ENCODE results near the gene UBE2N. TPM values are rescaled to one million over a fixed set of nuclear protein-coding genes. Genes with fewer than 3 reads are reported as not detected.
A peak's percentile ranks its signal among the peaks of the same experiment; 100 is the strongest.
"Not testable (repeated sequence)": the region's sequence is repeated elsewhere in the genome, so short reads cannot be mapped to it uniquely, and the experiment has no call there.

Gene UBE2N
- total RNA-seq, 1 donor from 2014 or later, result 116 TPM

- H3K79me2 ChIP-seq (ENCODE audit: low read depth), result peaks cover 82% of the 10 kb centered on the region
- H2AFZ ChIP-seq (replicated peaks), result no peak overlapping the region
- no peaks in the 10 kb centered on the region for H3K27me3 ChIP-seq
- peaks cover 23% of the 10 kb centered on the region for H3K4me1 ChIP-seq
- no peaks in the 10 kb centered on the region for H3K27me3 Mint-ChIP-seq (ENCODE audit: insufficient read depth, low read depth)
- no peaks in the 10 kb centered on the region for H3K36me3 ChIP-seq
- H3K4me2 ChIP-seq, result peak overlapping the region; percentile 78
- H3K4me1 Mint-ChIP-seq, result peaks cover 32% of the 10 kb centered on the region
- peak overlapping the region; percentile 98 for H3K9ac ChIP-seq
- peak overlapping the region; percentile 97 for H3K4me3 Mint-ChIP-seq
- H4K20me1 ChIP-seq (ENCODE audit: low read depth), result peaks cover 59% of the 10 kb centered on the region
- no peak for DNase-seq (ENCODE audit: low spot score)
- no peak overlapping the region for H3K27ac ChIP-seq
- H3K36me3 Mint-ChIP-seq, result peaks cover 18% of the 10 kb centered on the region
- TF ChIP-seq EZH2 (IDR thresholded peaks at IDR 0.05) (no peak), EZH2phosphoT487 (IDR thresholded peaks at IDR 0.05) (no peak), CTCF (IDR thresholded peaks at IDR 0.05) (no peak)
- peak overlapping the region; percentile 93 for H3K4me3 ChIP-seq
- H3K9me3 Mint-ChIP-seq, result peaks cover 5% of the 10 kb centered on the region
- peak overlapping the region; percentile 94 for H3K27ac Mint-ChIP-seq
- peaks cover 7% of the 10 kb centered on the region for H3F3A ChIP-seq (ENCODE audit: low read depth)
- H3K9me3 ChIP-seq (ENCODE audit: low read depth), result no peaks in the 10 kb centered on the region
Observed at GRCh38 chr12:93440043-93440835, 1.5 kb downstream of the UBE2N start.

DNA sequence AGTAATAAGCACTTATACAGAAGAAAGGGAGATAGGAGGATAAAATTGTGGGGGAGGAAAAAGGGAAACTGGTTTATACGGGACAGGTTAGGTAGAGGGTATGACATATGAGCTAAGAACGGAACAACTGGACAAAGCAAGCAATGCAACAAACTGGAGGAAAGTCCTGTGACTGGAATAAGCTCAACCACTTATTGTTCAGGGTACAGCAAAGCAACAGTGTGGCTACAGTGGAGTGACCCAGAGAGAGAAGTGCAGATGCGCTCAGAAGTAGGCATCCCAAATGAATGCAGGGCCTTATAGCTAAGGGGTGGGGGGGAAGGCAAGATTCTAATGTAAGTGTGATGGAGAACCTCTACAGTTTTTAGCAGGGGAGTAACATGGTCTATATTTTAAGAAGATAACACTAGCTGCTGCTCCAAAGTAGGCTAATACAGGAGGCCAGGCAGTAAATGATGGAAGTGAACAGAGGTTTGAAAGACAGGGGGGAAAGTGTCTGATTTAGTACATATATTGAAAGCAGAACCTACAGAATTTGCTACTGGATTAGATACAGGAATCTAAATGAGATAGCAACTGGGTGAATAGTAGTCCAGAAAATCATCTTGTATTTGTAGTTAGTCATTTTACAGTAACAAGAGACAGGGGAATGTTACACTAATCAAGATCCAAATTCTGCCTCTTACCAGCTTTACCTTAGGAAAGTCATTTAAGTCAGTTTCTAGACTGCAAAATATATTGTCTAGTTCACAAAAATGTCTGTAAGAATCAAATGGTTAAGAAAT, 3.3 kb downstream of the UBE2N start:
- Histone ChIP-seq H3K9me3 (ENCODE audit: low read depth) (no peaks in the 10 kb centered on the region), H4K20me1 (ENCODE audit: low read depth) (peaks cover 65% of the 10 kb centered on the region), H3K27me3 (no peaks in the 10 kb centered on the region), H3K4me1 (peaks cover 23% of the 10 kb centered on the region), H3K36me3 (no peaks in the 10 kb centered on the region), H2AFZ (replicated peaks) (no peak overlapping the region), H3K79me2 (ENCODE audit: low read depth) (peaks cover 95% of the 10 kb centered on the region), H3K4me2 (no peak overlapping the region), H3K27ac (no peak overlapping the region), H3K9ac (no peak overlapping the region), H3F3A (ENCODE audit: low read depth) (peaks cover 7% of the 10 kb centered on the region), H3K4me3 (no peak overlapping the region)
- Mint-ChIP-seq H3K4me3 (peak overlapping the region; percentile 7), H3K4me1 (peaks cover 31% of the 10 kb centered on the region), H3K36me3 (peaks cover 18% of the 10 kb centered on the region), H3K27ac (no peak overlapping the region), H3K27me3 (ENCODE audit: insufficient read depth, low read depth) (no peaks in the 10 kb centered on the region), H3K9me3 (peaks cover 5% of the 10 kb centered on the region)
- no peak for DNase-seq (ENCODE audit: low spot score)
- TF ChIP-seq CTCF (IDR thresholded peaks at IDR 0.05) (no peak), EZH2 (IDR thresholded peaks at IDR 0.05) (no peak), EZH2phosphoT487 (IDR thresholded peaks at IDR 0.05) (no peak)

DNA sequence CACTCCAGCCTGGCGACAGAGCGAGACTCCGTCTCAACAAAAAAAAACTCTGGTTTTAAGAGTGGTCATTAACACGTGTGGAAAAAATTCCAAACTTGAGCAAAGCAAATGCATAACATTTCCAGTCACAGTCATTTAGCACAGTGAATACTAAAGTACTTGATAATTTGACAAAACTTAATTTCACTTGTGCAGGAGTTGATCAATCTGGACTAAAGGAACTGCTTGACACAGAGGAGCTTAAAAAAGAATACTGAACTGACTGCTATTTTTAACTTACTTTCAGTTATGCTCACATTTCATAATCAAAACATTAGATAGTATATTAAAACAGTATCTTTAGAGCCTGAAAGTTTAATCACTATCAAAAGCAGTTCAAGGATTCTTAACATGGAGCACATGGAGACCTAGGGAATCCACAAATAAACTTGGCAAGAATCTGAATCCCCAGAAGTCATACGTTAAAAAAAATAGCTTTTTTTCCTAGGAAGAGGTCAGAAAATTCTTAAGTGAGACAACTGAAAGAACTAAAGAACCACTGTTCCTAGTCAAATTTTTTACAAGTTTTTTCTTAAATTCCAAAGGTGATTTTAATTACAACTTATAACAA, 7.4 kb downstream of the UBE2N start:
- no peaks in the 10 kb centered on the region for H3K9me3 ChIP-seq (ENCODE audit: low read depth)
- peaks cover 81% of the 10 kb centered on the region for H4K20me1 ChIP-seq (ENCODE audit: low read depth)
- H3K27me3 Mint-ChIP-seq (ENCODE audit: insufficient read depth, low read depth), result peaks cover 3% of the 10 kb centered on the region
- no peak overlapping the region for H3K9ac ChIP-seq
- DNase-seq (ENCODE audit: low spot score), result no peak
- no peaks in the 10 kb centered on the region for H3K36me3 ChIP-seq
- TF ChIP-seq EZH2phosphoT487 (IDR thresholded peaks at IDR 0.05), result no peak
- TF ChIP-seq EZH2 (IDR thresholded peaks at IDR 0.05), result no peak
- TF ChIP-seq CTCF (IDR thresholded peaks at IDR 0.05), result no peak
- no peak overlapping the region for H3K4me3 ChIP-seq
- H3K4me3 Mint-ChIP-seq, result no peak overlapping the region
- H3K4me2 ChIP-seq, result no peak overlapping the region
- H3K27ac ChIP-seq, result no peak overlapping the region
- no peaks in the 10 kb centered on the region for H3F3A ChIP-seq (ENCODE audit: low read depth)
- H3K79me2 ChIP-seq (ENCODE audit: low read depth), result peaks cover 100% of the 10 kb centered on the region
- H3K9me3 Mint-ChIP-seq, result peaks cover 8% of the 10 kb centered on the region
- H3K27ac Mint-ChIP-seq, result no peak overlapping the region
- H2AFZ ChIP-seq (replicated peaks), result no peak overlapping the region
- peaks cover 26% of the 10 kb centered on the region for H3K36me3 Mint-ChIP-seq
- H3K4me1 ChIP-seq, result peaks cover 4% of the 10 kb centered on the region
- H3K27me3 ChIP-seq, result no peaks in the 10 kb centered on the region
- H3K4me1 Mint-ChIP-seq, result peaks cover 11% of the 10 kb centered on the region

- H3K4me1 Mint-ChIP-seq; H3K36me3 ChIP-seq; H3K4me2 ChIP-seq; H3K27ac Mint-ChIP-seq; H2AFZ ChIP-seq (replicated peaks); H3K9me3 ChIP-seq (ENCODE audit: low read depth); H3K9ac ChIP-seq; DNase-seq (ENCODE audit: low spot score); H3K9me3 Mint-ChIP-seq; H3K27me3 Mint-ChIP-seq (ENCODE audit: insufficient read depth, low read depth); H3K4me3 Mint-ChIP-seq; H3K27me3 ChIP-seq; H3F3A ChIP-seq (ENCODE audit: low read depth); H3K27ac ChIP-seq; H3K4me1 ChIP-seq; H3K4me3 ChIP-seq: not testable (repeated sequence)
- H4K20me1 ChIP-seq (ENCODE audit: low read depth), result peaks cover 80% of the 10 kb centered on the region
- peaks cover 100% of the 10 kb centered on the region for H3K79me2 ChIP-seq (ENCODE audit: low read depth)
- peaks cover 25% of the 10 kb centered on the region for H3K36me3 Mint-ChIP-seq
Observed at GRCh38 chr12:93432031-93432430, 9.7 kb downstream of the UBE2N start.
